ENCODE results near the gene CELSR1.

DNA sequence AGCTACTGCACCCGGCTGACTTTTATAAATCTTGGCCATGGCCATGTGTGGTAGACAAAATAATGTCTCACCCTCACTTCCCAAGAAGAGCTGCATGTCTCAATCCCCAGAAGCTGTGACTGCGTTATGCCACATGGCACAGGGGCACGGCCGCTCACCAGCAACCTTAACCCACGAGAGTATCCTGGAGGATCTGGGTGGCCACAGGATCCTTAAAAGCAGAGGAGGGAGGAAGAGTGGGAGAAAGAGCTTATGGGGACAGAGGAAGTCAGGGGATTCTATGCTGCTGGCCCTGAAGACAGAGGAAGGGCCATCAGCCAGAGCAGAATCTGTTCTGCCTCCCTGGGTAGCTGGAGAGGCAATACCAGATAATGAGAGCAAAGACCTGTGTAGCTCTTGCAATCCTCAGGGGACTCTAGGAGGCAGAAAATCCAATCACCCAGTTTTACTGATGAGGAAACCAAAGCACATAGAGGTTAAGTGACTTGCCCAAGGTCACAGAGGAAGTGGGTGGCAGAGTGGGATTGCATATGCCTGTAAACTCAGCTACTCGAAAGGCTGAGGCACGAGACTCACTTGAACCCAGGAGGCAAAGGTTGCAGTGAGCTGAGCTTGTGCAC is 55.3 kb downstream of the CELSR1 start:
- TF ChIP-seq, protein P1, sequence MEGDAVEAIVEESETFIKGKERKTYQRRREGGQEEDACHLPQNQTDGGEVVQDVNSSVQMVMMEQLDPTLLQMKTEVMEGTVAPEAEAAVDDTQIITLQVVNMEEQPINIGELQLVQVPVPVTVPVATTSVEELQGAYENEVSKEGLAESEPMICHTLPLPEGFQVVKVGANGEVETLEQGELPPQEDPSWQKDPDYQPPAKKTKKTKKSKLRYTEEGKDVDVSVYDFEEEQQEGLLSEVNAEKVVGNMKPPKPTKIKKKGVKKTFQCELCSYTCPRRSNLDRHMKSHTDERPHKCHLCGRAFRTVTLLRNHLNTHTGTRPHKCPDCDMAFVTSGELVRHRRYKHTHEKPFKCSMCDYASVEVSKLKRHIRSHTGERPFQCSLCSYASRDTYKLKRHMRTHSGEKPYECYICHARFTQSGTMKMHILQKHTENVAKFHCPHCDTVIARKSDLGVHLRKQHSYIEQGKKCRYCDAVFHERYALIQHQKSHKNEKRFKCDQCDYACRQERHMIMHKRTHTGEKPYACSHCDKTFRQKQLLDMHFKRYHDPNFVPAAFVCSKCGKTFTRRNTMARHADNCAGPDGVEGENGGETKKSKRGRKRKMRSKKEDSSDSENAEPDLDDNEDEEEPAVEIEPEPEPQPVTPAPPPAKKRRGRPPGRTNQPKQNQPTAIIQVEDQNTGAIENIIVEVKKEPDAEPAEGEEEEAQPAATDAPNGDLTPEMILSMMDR (IDR thresholded peaks at IDR 0.05), result no peak
- no peak for TF ChIP-seq POLR2A (IDR thresholded peaks at IDR 0.05)

Measured in sigmoid colon (tissue), 3 donors.